Measurements from ENCODE around the gene ACVR2B.

DNA sequence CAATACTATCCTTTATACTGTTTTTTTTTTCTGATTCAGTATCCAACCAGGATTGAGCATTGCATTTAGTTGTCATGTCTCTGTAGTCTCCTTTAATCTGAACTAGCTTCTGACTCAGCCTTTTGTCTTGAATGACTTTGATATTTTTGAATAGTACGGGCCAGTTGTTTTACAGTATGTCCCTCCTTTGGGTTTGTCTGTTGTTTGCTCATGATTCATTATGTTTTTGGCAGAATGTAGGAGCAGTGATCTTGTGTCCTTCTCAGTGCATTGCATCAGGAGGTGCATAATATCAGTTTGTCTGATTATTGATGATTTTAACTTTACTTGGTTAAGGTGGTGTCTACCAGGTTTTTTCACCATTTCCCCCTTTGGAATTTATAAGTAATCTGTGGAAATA is 63.0 kb downstream of the ACVR2B start:
- TF ChIP-seq, protein P1, sequence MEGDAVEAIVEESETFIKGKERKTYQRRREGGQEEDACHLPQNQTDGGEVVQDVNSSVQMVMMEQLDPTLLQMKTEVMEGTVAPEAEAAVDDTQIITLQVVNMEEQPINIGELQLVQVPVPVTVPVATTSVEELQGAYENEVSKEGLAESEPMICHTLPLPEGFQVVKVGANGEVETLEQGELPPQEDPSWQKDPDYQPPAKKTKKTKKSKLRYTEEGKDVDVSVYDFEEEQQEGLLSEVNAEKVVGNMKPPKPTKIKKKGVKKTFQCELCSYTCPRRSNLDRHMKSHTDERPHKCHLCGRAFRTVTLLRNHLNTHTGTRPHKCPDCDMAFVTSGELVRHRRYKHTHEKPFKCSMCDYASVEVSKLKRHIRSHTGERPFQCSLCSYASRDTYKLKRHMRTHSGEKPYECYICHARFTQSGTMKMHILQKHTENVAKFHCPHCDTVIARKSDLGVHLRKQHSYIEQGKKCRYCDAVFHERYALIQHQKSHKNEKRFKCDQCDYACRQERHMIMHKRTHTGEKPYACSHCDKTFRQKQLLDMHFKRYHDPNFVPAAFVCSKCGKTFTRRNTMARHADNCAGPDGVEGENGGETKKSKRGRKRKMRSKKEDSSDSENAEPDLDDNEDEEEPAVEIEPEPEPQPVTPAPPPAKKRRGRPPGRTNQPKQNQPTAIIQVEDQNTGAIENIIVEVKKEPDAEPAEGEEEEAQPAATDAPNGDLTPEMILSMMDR (IDR thresholded peaks at IDR 0.05; ENCODE audit: low read depth, low read length): no peak
- TF ChIP-seq EZH2phosphoT487 (IDR thresholded peaks at IDR 0.05; ENCODE audit: low read depth): no peak
